OCI-LY3 (cell line): ENCODE measurements around the gene CD6.

ENCODE experiments used
- H2AFZ ChIP-seq: fragments of 200-600, 300-600 bp; shearing (Covaris generic); 2 replicates; pipeline ENCODE4 v1.6.0; 2014; ENCODE audit warnings: antibody characterized with exemption, low read depth, low read length
- H3K27ac ChIP-seq: fragments of 200-600, 300-600 bp; sonication (generic); 2 replicates; pipeline ENCODE4 v1.5.1; 2014; ENCODE audit warnings: mild to moderate bottlenecking, low read length, moderate library complexity, mixed read lengths
- H3K27me3 ChIP-seq: fragments of 200-600, 300-600 bp; sonication (generic); 2 replicates; pipeline ENCODE4 v1.6.1; 2014; ENCODE audit warnings: low read depth, low read length, mixed read lengths
- H3K36me3 ChIP-seq: fragments of 200-600, 300-600 bp; sonication (generic); replicated peaks from 2 replicates; pipeline ENCODE3; 2014; ENCODE audit warnings: low read depth, low read length, mixed read lengths
- H3K4me1 ChIP-seq: fragments of 300-600, 200-600 bp; sonication (generic); 2 replicates; pipeline ENCODE4 v1.6.1; 2014; ENCODE audit warnings: low read length, mixed read lengths
- H3K4me2 ChIP-seq: fragments of 200-600, 300-600 bp; sonication (generic); 2 replicates; pipeline ENCODE4 v1.6.1; 2014; ENCODE audit warnings: low read length, mixed read lengths
- H3K4me3 ChIP-seq: fragments of 300-600, 200-600 bp; sonication (generic); 2 replicates; pipeline ENCODE4 v1.5.1; 2014; ENCODE audit warnings: antibody characterized with exemption, mild to moderate bottlenecking, low read length, moderate library complexity
- H3K79me2 ChIP-seq: fragments of 300-600, 200-600 bp; shearing (Covaris generic); 2 replicates; pipeline ENCODE4 v1.6.1; 2014; ENCODE audit warnings: mild to moderate bottlenecking, low read length, mixed read lengths
- H3K9ac ChIP-seq: fragments of 300-600, 200-600 bp; shearing (Covaris generic); 2 replicates; pipeline ENCODE4 v1.6.0; 2014; ENCODE audit warnings: mild to moderate bottlenecking, low read length, moderate library complexity
- H3K9me3 ChIP-seq: fragments of 200-600, 300-600 bp; shearing (Covaris generic); 2 replicates; pipeline ENCODE4 v1.6.1; 2014; ENCODE audit warnings: low read length, mixed read lengths; ENCODE audit not compliant: insufficient read depth
- H4K20me1 ChIP-seq: fragments of 200-600, 300-600 bp; sonication (generic); 2 replicates; pipeline ENCODE4 v1.6.1; 2016; ENCODE audit warnings: low read length, mixed read lengths; ENCODE audit not compliant: insufficient read depth
- EZH2phosphoT487 ChIP-seq: fragments of 200-600 bp; shearing (Covaris generic); IDR thresholded peaks from 2 replicates; pipeline ENCODE4 v1.6.1; 2018; ENCODE audit warnings: antibody characterized with exemption, mixed run types, low read depth
- TF ChIP-seq, protein P1 (sequence below): fragments of 200-600, 300-600 bp; sonication (generic); IDR thresholded peaks from 2 replicates; pipeline ENCODE4 v1.5.1; 2014; ENCODE audit warnings: antibody characterized with exemption, low read length, low read depth

CD6 gene

DNA sequence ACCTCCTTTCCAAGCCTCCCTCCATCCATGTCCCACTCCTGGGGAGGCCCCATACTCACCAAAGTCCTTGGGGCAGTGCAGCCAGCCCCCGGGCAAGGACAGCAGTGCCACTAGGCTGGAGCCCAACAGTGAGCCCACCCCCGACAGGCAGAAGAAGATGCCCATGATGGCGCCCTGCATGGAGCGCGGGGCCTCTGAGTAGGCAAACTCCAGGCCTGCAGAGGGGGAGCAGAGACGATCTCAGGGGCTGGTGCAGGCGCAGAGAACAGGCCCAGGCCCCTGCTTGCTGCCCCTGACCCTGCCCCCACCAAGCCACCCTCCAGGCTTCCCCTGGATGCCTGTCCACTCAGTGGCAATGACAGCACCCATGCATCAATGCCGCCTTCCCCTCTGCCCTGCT, 33.7 kb upstream of the CD6 start:
- H4K20me1 ChIP-seq: peaks cover 79% of the 10 kb centered on the region
- H3K27ac ChIP-seq: no peak overlapping the region
- no peaks in the 10 kb centered on the region for H3K27me3 ChIP-seq
- peaks cover 43% of the 10 kb centered on the region for H3K4me1 ChIP-seq
- H2AFZ ChIP-seq: no peak overlapping the region
- H3K79me2 ChIP-seq: peaks cover 6% of the 10 kb centered on the region; the same call in 1 of the 2 replicates
- no peak overlapping the region for H3K4me2 ChIP-seq
- no peak overlapping the region for H3K4me3 ChIP-seq
- TF ChIP-seq EZH2phosphoT487: no peak
- TF ChIP-seq, protein P1, sequence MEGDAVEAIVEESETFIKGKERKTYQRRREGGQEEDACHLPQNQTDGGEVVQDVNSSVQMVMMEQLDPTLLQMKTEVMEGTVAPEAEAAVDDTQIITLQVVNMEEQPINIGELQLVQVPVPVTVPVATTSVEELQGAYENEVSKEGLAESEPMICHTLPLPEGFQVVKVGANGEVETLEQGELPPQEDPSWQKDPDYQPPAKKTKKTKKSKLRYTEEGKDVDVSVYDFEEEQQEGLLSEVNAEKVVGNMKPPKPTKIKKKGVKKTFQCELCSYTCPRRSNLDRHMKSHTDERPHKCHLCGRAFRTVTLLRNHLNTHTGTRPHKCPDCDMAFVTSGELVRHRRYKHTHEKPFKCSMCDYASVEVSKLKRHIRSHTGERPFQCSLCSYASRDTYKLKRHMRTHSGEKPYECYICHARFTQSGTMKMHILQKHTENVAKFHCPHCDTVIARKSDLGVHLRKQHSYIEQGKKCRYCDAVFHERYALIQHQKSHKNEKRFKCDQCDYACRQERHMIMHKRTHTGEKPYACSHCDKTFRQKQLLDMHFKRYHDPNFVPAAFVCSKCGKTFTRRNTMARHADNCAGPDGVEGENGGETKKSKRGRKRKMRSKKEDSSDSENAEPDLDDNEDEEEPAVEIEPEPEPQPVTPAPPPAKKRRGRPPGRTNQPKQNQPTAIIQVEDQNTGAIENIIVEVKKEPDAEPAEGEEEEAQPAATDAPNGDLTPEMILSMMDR: no peak
- no peaks in the 10 kb centered on the region for H3K9me3 ChIP-seq
- no peak overlapping the region for H3K9ac ChIP-seq
- H3K36me3 ChIP-seq: peaks cover 58% of the 10 kb centered on the region

DNA sequence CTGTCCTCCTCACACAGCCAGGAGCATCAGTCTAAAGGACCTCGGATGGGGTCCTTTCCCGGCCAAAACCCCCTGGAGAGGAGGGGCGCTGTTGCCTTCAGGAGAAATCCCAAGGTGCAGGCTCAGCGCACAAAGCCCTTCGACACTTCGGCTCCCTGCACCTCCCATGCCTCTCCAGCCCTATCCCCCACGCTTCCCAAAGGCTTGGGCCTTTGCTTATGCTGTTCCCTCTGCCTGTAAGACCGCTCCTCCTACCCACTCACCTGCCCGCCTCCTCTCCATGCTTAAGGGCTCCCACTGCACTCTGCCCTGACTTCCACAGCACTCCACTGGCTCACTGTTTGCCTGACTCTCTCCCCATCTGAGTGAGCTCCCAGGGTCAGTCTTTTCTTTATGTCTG, 33.0 kb upstream of the CD6 start:
- H3K4me2 ChIP-seq: no peak overlapping the region
- H2AFZ ChIP-seq: no peak overlapping the region
- peaks cover 39% of the 10 kb centered on the region for H3K4me1 ChIP-seq
- TF ChIP-seq, protein P1: no peak
- TF ChIP-seq EZH2phosphoT487: no peak
- H3K27me3 ChIP-seq: no peaks in the 10 kb centered on the region
- no peak overlapping the region for H3K9ac ChIP-seq
- H3K79me2 ChIP-seq: peaks cover 12% of the 10 kb centered on the region
- peaks cover 65% of the 10 kb centered on the region for H3K36me3 ChIP-seq
- no peak overlapping the region for H3K27ac ChIP-seq
- H3K9me3 ChIP-seq: no peaks in the 10 kb centered on the region
- H3K4me3 ChIP-seq: no peak overlapping the region
- peaks cover 86% of the 10 kb centered on the region for H4K20me1 ChIP-seq

DNA sequence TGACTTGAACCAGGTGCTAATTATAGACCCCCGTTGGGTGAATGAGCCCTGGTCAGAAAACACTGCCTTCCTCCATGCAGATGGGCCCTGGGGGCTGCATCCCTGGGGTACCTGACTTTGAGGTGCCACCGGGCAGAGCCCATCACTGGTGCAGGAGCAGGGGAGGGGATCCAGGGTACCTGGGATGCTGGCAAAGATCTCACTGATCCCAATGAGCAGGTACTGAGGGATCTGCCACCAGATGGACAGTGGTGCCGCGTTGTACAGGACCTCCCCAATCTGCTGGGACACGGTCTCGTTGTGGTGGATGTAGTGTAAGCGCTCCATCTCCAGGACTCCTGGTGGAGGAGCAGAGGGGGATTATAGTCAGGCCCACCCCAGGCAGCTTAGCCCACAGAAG, 32.2 kb upstream of the CD6 start:
- H3K27ac ChIP-seq: no peak overlapping the region
- TF ChIP-seq, protein P1: no peak
- TF ChIP-seq EZH2phosphoT487: no peak
- H3K9me3 ChIP-seq: no peaks in the 10 kb centered on the region
- H2AFZ ChIP-seq: no peak overlapping the region
- peaks cover 94% of the 10 kb centered on the region for H4K20me1 ChIP-seq
- H3K27me3 ChIP-seq: no peaks in the 10 kb centered on the region
- H3K4me1 ChIP-seq: peaks cover 31% of the 10 kb centered on the region
- peaks cover 19% of the 10 kb centered on the region for H3K79me2 ChIP-seq
- H3K36me3 ChIP-seq: peaks cover 71% of the 10 kb centered on the region
- no peak overlapping the region for H3K4me3 ChIP-seq
- no peak overlapping the region for H3K9ac ChIP-seq
- H3K4me2 ChIP-seq: no peak overlapping the region

DNA sequence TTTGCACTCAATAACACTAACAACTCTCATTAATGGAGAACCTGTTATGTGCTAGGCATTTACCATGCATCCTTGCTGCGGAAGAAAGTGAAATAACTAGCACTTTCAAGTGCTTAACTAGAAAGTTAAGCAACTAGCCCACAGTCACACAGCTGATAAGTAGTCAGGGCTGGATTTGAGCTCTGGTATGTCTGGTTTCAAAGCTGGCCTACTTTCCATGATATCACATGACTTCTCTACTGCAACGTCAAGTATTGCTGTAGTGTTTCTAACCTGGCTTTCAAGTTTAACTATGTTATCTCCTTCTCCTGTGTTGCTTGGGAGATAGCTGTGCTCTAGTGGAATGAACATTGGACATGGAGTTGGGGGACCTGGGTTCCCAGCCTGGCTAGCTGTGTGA, 31.6 kb upstream of the CD6 start:
- H3K79me2 ChIP-seq: peaks cover 24% of the 10 kb centered on the region
- H3K4me2 ChIP-seq: no peak overlapping the region
- no peak overlapping the region for H2AFZ ChIP-seq
- peaks cover 76% of the 10 kb centered on the region for H3K36me3 ChIP-seq
- peaks cover 99% of the 10 kb centered on the region for H4K20me1 ChIP-seq
- H3K4me3 ChIP-seq: no peak overlapping the region
- H3K9ac ChIP-seq: no peak overlapping the region
- H3K4me1 ChIP-seq: peaks cover 26% of the 10 kb centered on the region
- H3K27me3 ChIP-seq: no peaks in the 10 kb centered on the region
- TF ChIP-seq EZH2phosphoT487: no peak
- TF ChIP-seq, protein P1: no peak
- no peak overlapping the region for H3K27ac ChIP-seq
- H3K9me3 ChIP-seq: no peaks in the 10 kb centered on the region
